ENCODE data around the gene FBXW8.

- TF ChIP-seq CTCF (IDR thresholded peaks at IDR 0.05), result no peak
- no peak for TF ChIP-seq POLR2A (IDR thresholded peaks at IDR 0.05)
- TF ChIP-seq POLR2AphosphoS5 (IDR thresholded peaks at IDR 0.05; ENCODE audit: insufficient read depth in 1 of 2, low read depth in 1 of 2), result no peak
These were observed 52.1 kb downstream of the FBXW8 start for GRCh38 chr12:116962783-116963356.

All from vagina (tissue), 2 donors.